Neural cell (in vitro differentiated cells): ENCODE data around the gene ST6GAL1.
A peak's percentile ranks its signal among the peaks of the same experiment; 100 is the strongest.

Source experiments
- CTCF ChIP-seq: fragments of 450-650 bp; IDR thresholded peaks from 2 replicates; pipeline ENCODE4 v1.5.1; 2014; ENCODE audit warnings: antibody characterized with exemption, mild to moderate bottlenecking, moderate library complexity; ENCODE audit not compliant: poor library complexity, severe bottlenecking
- EZH2 ChIP-seq: fragments of 200-600, 300-800 bp; shearing (Covaris generic), sonication (generic); IDR thresholded peaks from 2 replicates; pipeline ENCODE4 v1.6.1; 2014; ENCODE audit warnings: antibody characterized with exemption, low read length, borderline replicate concordance, mild to moderate bottlenecking; ENCODE audit not compliant: insufficient read depth, poor library complexity, severe bottlenecking
- MXI1 ChIP-seq: fragments of 450-650 bp; conservative IDR thresholded peaks from 2 replicates; pipeline ENCODE4 v1.6.1; 2014; ENCODE audit warnings: antibody characterized with exemption, mild to moderate bottlenecking; ENCODE audit not compliant: poor library complexity, severe bottlenecking
- POLR2AphosphoS5 ChIP-seq: IDR thresholded peaks from 2 replicates; pipeline ENCODE4 v1.6.1; 2012
- RAD21 ChIP-seq: fragments of 450-650 bp; conservative IDR thresholded peaks from 2 replicates; pipeline ENCODE4 v1.6.1; 2014; ENCODE audit warnings: antibody characterized with exemption, mild to moderate bottlenecking, moderate library complexity
- REST ChIP-seq: IDR thresholded peaks from 2 replicates; pipeline ENCODE4 v1.6.1; 2012; ENCODE audit warnings: borderline replicate concordance
- TAF1 ChIP-seq: IDR thresholded peaks from 2 replicates; pipeline ENCODE4 v1.6.1; 2012; ENCODE audit warnings: low read depth

- TF ChIP-seq EZH2 (no peak), REST (no peak), CTCF (peak; percentile 46), POLR2AphosphoS5 (peak; percentile 34), RAD21 (peak; percentile 13), TAF1 (peak; percentile 53), MXI1 (no peak)
Observed at GRCh38 chr3:186930143-186930640, at the start of gene ST6GAL1.
